Retinal pigment epithelial cell (primary cell): ENCODE results near the gene SIK3.
"Not testable (repeated sequence)": the region's sequence is repeated elsewhere in the genome, so short reads cannot be mapped to it uniquely, and the experiment has no call there.

ENCODE experiments used
- DNase-seq: peaks from one replicate; pipeline ENCODE4 v3.0.0-alpha.2; 2010; ENCODE audit warnings: low read depth
- H3K4me3 ChIP-seq: 2 replicates; pipeline ENCODE4 v1.5.1; 2011; ENCODE audit warnings: mild to moderate bottlenecking, low read length, control low read depth, moderate library complexity
- CTCF ChIP-seq: conservative IDR thresholded peaks from 2 replicates; pipeline ENCODE4 v1.5.1; 2011; ENCODE audit warnings: low read depth, low read length, control low read depth, inconsistent platforms

Gene SIK3

GRCh38 chr11:116807601-116808261, 290.5 kb downstream of the SIK3 start:
- no peak for DNase-seq
- TF ChIP-seq CTCF = no peak
- H3K4me3 ChIP-seq = no peak overlapping the region

- no peak overlapping the region for H3K4me3 ChIP-seq
- DNase-seq = no peak
- TF ChIP-seq CTCF = no peak
Measured at GRCh38 chr11:116804001-116804400, 294.2 kb downstream of the SIK3 start.

- H3K4me3 ChIP-seq, DNase-seq: not testable (repeated sequence)
Measured at GRCh38 chr11:116801662-116802061, 296.6 kb downstream of the SIK3 start.

- no peak for DNase-seq
- TF ChIP-seq CTCF = no peak
- no peak overlapping the region for H3K4me3 ChIP-seq
Measured at GRCh38 chr11:116800610-116801009, 297.6 kb downstream of the SIK3 start.

GRCh38 chr11:116798368-116798767, 299.9 kb downstream of the SIK3 start:
- no peak for DNase-seq
- no peak overlapping the region for H3K4me3 ChIP-seq
- no peak for TF ChIP-seq CTCF

GRCh38 chr11:116797816-116798215, 300.4 kb downstream of the SIK3 start:
- TF ChIP-seq CTCF = no peak
- no peak for DNase-seq
- H3K4me3 ChIP-seq = no peak overlapping the region

- no peak overlapping the region for H3K4me3 ChIP-seq
- TF ChIP-seq CTCF = no peak
- no peak for DNase-seq
Measured at GRCh38 chr11:116796548-116796947, 301.7 kb downstream of the SIK3 start.
